MM.1S (cell line): ENCODE measurements around the gene ESRRA.

Source experiments
- DNase-seq: peaks from one replicate; pipeline ENCODE4 v3.0.0-alpha.2; 2015
- H2AFZ ChIP-seq: fragments of 300-600 bp; sonication (generic); 2 replicates; pipeline ENCODE4 v1.6.0; 2016; ENCODE audit warnings: antibody characterized with exemption, low read length
- H3F3A ChIP-seq: fragments of 300-600 bp; sonication (generic); 2 replicates; pipeline ENCODE4 v1.6.1; 2016; ENCODE audit warnings: mild to moderate bottlenecking, antibody characterized with exemption, low read length, moderate library complexity, mixed read lengths; ENCODE audit not compliant: insufficient read depth
- H3K27ac ChIP-seq: fragments of 300-600 bp; sonication (generic); 2 replicates; pipeline ENCODE4 v1.5.1; 2016; ENCODE audit warnings: mild to moderate bottlenecking, low read length
- H3K27me3 ChIP-seq: fragments of 300-600 bp; sonication (generic); replicated peaks from 2 replicates; pipeline ENCODE4 v1.6.0; 2016; ENCODE audit warnings: low read length; ENCODE audit not compliant: insufficient read depth
- H3K36me3 ChIP-seq: fragments of 300-600 bp; sonication (generic); replicated peaks from 2 replicates; pipeline ENCODE4 v1.6.1; 2016; ENCODE audit warnings: mild to moderate bottlenecking, low read length, mixed read lengths; ENCODE audit not compliant: insufficient read depth
- H3K4me1 ChIP-seq: fragments of 300-600 bp; sonication (generic); 2 replicates; pipeline ENCODE4 v1.6.1; 2016; ENCODE audit warnings: low read length, mixed read lengths
- H3K4me2 ChIP-seq: fragments of 300-600 bp; sonication (generic); 2 replicates; pipeline ENCODE4 v1.6.0; 2016; ENCODE audit warnings: low read depth, low read length
- H3K4me3 ChIP-seq: fragments of 300-600 bp; sonication (generic); 2 replicates; pipeline ENCODE4 v1.5.1; 2016; ENCODE audit warnings: low read length, mixed read lengths
- H3K79me2 ChIP-seq: fragments of 300-600 bp; sonication (generic); 2 replicates; pipeline ENCODE4 v1.6.1; 2016; ENCODE audit warnings: mixed run types, low read length, mixed read lengths
- H3K9ac ChIP-seq: fragments of 300-600 bp; sonication (generic); 2 replicates; pipeline ENCODE4 v1.6.1; 2016; ENCODE audit warnings: low read length, mixed read lengths
- H3K9me2 ChIP-seq: fragments of 300-600 bp; sonication (generic); replicated peaks from 2 replicates; pipeline ENCODE4 v1.6.1; 2016; ENCODE audit warnings: mild to moderate bottlenecking, low read length, mixed read lengths; ENCODE audit not compliant: insufficient read depth
- H3K9me3 ChIP-seq: fragments of 300-600 bp; sonication (generic); replicated peaks from 2 replicates; pipeline ENCODE4 v1.6.1; 2016; ENCODE audit warnings: mild to moderate bottlenecking, low read length, mixed read lengths; ENCODE audit not compliant: insufficient read depth
- H4K20me1 ChIP-seq: fragments of 300-600 bp; sonication (generic); 2 replicates; pipeline ENCODE4 v1.6.1; 2016; ENCODE audit warnings: mild to moderate bottlenecking, low read length, moderate library complexity, mixed read lengths; ENCODE audit not compliant: insufficient read depth
- CTCF ChIP-seq: fragments of 300-600 bp; sonication (generic); IDR thresholded peaks from 2 replicates; pipeline ENCODE4 v1.5.1; 2016; ENCODE audit warnings: antibody characterized with exemption, low read length, mixed read lengths
- EZH2 ChIP-seq: fragments of 300-600 bp; sonication (generic); optimal IDR thresholded peaks from 2 replicates; pipeline ENCODE3; 2017; ENCODE audit warnings: low read depth, mild to moderate bottlenecking, antibody characterized with exemption, low read length, mixed read lengths
- EZH2phosphoT487 ChIP-seq: fragments of 300-600 bp; sonication (generic); IDR thresholded peaks from 2 replicates; pipeline ENCODE4 v1.6.1; 2018; ENCODE audit warnings: antibody characterized with exemption, low read length

The ESRRA gene

DNA sequence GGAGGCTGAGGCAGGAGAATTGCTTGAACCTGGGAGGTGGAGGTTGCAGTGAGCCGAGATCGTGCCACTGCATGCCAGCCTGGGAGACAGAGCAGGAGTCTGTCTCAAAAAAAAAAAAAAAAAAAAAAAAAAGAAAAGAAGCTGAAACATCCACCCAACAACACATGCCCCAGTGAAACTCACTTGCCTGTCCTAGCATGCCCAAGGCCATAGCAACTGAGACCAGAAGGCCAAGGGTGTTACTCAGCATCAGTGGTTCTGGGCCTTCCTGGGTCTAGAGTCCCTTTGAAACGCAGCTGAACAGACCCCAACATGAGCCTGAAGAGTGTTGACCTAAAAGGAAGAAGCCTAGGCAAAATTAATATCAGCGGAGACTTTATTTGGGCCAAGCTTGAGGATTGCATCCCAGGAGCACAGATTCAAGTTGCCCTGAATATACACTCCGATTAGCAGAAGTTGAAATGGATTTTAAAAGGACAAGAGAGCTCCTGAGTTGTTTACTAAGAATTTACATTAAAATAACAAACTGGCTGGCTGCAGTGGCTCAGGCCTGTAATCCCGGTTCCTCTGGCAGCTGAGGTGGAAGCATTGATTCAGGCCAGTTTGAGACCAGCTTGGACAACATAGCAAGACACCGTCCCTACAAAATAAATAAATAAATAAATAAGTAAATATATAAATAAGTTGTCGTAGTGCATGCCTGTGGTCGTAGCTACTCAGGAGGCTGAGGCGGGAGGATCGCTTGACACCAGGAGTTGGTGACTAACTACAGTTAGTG, 19.6 kb downstream of the ESRRA start:
- H3K9me2 ChIP-seq, result no peaks in the 10 kb centered on the region
- no peaks in the 10 kb centered on the region for H3F3A ChIP-seq
- no peaks in the 10 kb centered on the region for H3K4me1 ChIP-seq
- no peaks in the 10 kb centered on the region for H3K79me2 ChIP-seq
- no peak overlapping the region for H3K4me3 ChIP-seq
- no peak overlapping the region for H3K4me2 ChIP-seq
- 0 out of 2 replicates have a peak, but pooled peaks cover 3% of the 10 kb centered on the region for H3K27me3 ChIP-seq
- no peaks in the 10 kb centered on the region for H3K36me3 ChIP-seq
- no peak overlapping the region for H2AFZ ChIP-seq
- H4K20me1 ChIP-seq, result no peaks in the 10 kb centered on the region
- H3K27ac ChIP-seq, result no peak overlapping the region
- TF ChIP-seq CTCF, result no peak
- no peak for TF ChIP-seq EZH2phosphoT487
- TF ChIP-seq EZH2, result no peak
- DNase-seq, result no peak
- no peaks in the 10 kb centered on the region for H3K9me3 ChIP-seq
- no peak overlapping the region for H3K9ac ChIP-seq

DNA sequence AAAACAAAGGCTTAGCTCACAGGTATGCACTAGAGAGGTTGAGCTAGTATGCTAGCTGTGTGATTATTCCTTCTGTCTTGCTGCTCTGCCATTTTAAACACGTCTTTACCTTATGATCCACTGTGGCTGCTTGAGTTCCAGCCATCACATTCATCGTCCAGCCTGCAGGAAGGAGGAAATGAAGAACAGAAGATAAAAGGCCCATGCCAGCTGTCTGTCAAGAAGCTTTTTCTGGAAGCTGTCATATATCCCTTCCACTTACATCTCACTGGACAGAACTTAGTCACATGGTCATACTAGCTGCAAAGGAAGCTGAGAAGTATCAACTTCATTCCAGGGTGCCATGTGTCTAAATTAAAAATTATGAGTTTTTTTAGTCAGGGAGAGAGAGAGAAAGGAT, 22.1 kb downstream of the ESRRA start:
- no peaks in the 10 kb centered on the region for H3K36me3 ChIP-seq
- peaks cover 4% of the 10 kb centered on the region; the same call in 1 of the 2 replicates for H3K4me1 ChIP-seq
- H3F3A ChIP-seq, result no peaks in the 10 kb centered on the region

GRCh38 chr11:64327993-64328392, 22.7 kb downstream of the ESRRA start:
- Histone ChIP-seq H4K20me1 (no peaks in the 10 kb centered on the region), H3K9me2 (no peaks in the 10 kb centered on the region), H3K4me3 (no peak overlapping the region), H3K9me3 (no peaks in the 10 kb centered on the region), H3K79me2 (no peaks in the 10 kb centered on the region), H3K9ac (no peak overlapping the region), H3F3A (no peaks in the 10 kb centered on the region), H3K4me1 (peaks cover 4% of the 10 kb centered on the region; the same call in 1 of the 2 replicates), H3K36me3 (no peaks in the 10 kb centered on the region), H3K27ac (no peak overlapping the region), H3K4me2 (no peak overlapping the region), H2AFZ (no peak overlapping the region), H3K27me3 (0 out of 2 replicates have a peak, but pooled peaks cover 3% of the 10 kb centered on the region)
- DNase-seq, result no peak
- TF ChIP-seq CTCF (no peak), EZH2phosphoT487 (no peak), EZH2 (no peak)

More for the DNA sequence above, 22.1 kb downstream of the ESRRA start:
- Histone ChIP-seq H4K20me1 (no peaks in the 10 kb centered on the region), H3K9me3 (no peaks in the 10 kb centered on the region), H3K4me2 (no peak overlapping the region), H3K4me3 (no peak overlapping the region), H3K27me3 (0 out of 2 replicates have a peak, but pooled peaks cover 3% of the 10 kb centered on the region), H3K27ac (no peak overlapping the region), H3K9ac (no peak overlapping the region), H2AFZ (no peak overlapping the region), H3K79me2 (no peaks in the 10 kb centered on the region), H3K9me2 (no peaks in the 10 kb centered on the region)
- TF ChIP-seq EZH2 (no peak), CTCF (no peak), EZH2phosphoT487 (no peak)
- no peak for DNase-seq
